Measurements from ENCODE around the gene GPC1. TPM values are rescaled to one million over a fixed set of nuclear protein-coding genes. Genes with fewer than 3 reads are reported as not detected.

GPC1 gene
- total RNA-seq, 1 donor from 2014 or later = 14.2 TPM

GRCh38 chr2:240390091-240391073, 45.1 kb upstream of the GPC1 start:
- Histone ChIP-seq H3K36me3 (no peaks in the 10 kb centered on the region), H3F3A (ENCODE audit: low read depth) (no peaks in the 10 kb centered on the region), H3K9ac (no peak overlapping the region), H4K20me1 (ENCODE audit: low read depth) (no peaks in the 10 kb centered on the region), H3K9me3 (ENCODE audit: low read depth) (no peaks in the 10 kb centered on the region), H2AFZ (replicated peaks) (no peak overlapping the region), H3K4me1 (no peaks in the 10 kb centered on the region), H3K4me2 (no peak overlapping the region), H3K27me3 (no peaks in the 10 kb centered on the region), H3K4me3 (no peak overlapping the region), H3K27ac (no peak overlapping the region), H3K79me2 (ENCODE audit: low read depth) (no peaks in the 10 kb centered on the region)
- peaks cover 6% of the 10 kb centered on the region for H3K4me1 Mint-ChIP-seq
- H3K27me3 Mint-ChIP-seq (ENCODE audit: insufficient read depth, low read depth) = peaks cover 14% of the 10 kb centered on the region
- no peaks in the 10 kb centered on the region for H3K36me3 Mint-ChIP-seq
- no peak for TF ChIP-seq EZH2 (IDR thresholded peaks at IDR 0.05)
- peak overlapping the region; percentile 75 for H3K27ac Mint-ChIP-seq
- H3K9me3 Mint-ChIP-seq = no peaks in the 10 kb centered on the region
- DNase-seq (ENCODE audit: low spot score) = no peak
- no peak overlapping the region for H3K4me3 Mint-ChIP-seq

GRCh38 chr2:240391111-240392051, 44.1 kb upstream of the GPC1 start:
- DNase-seq (ENCODE audit: low spot score) = no peak

GRCh38 chr2:240392084-240392947, 43.1 kb upstream of the GPC1 start:
- Mint-ChIP-seq H3K4me3 (no peak overlapping the region), H3K27me3 (ENCODE audit: insufficient read depth, low read depth) (peaks cover 12% of the 10 kb centered on the region), H3K27ac (peak overlapping the region; percentile 50), H3K36me3 (no peaks in the 10 kb centered on the region), H3K4me1 (peaks cover 9% of the 10 kb centered on the region), H3K9me3 (no peaks in the 10 kb centered on the region)
- Histone ChIP-seq H3K4me3 (no peak overlapping the region), H3K27ac (no peak overlapping the region), H3K9ac (no peak overlapping the region), H3K27me3 (no peaks in the 10 kb centered on the region), H2AFZ (replicated peaks) (no peak overlapping the region), H3K4me2 (no peak overlapping the region), H3K36me3 (no peaks in the 10 kb centered on the region), H3K9me3 (ENCODE audit: low read depth) (no peaks in the 10 kb centered on the region), H3K79me2 (ENCODE audit: low read depth) (no peaks in the 10 kb centered on the region), H3F3A (ENCODE audit: low read depth) (no peaks in the 10 kb centered on the region), H4K20me1 (ENCODE audit: low read depth) (no peaks in the 10 kb centered on the region), H3K4me1 (no peaks in the 10 kb centered on the region)
- no peak for DNase-seq (ENCODE audit: low spot score)
- no peak for TF ChIP-seq EZH2 (IDR thresholded peaks at IDR 0.05)
- no peak for TF ChIP-seq EZH2phosphoT487 (IDR thresholded peaks at IDR 0.05)
- TF ChIP-seq CTCF (IDR thresholded peaks at IDR 0.05) = no peak

More at GRCh38 chr2:240391111-240392051, 44.1 kb upstream of the GPC1 start:
- no peaks in the 10 kb centered on the region for H3K79me2 ChIP-seq (ENCODE audit: low read depth)
- no peaks in the 10 kb centered on the region for H3F3A ChIP-seq (ENCODE audit: low read depth)
- no peak overlapping the region for H3K27ac ChIP-seq
- H4K20me1 ChIP-seq (ENCODE audit: low read depth) = no peaks in the 10 kb centered on the region
- Mint-ChIP-seq H3K27me3 (ENCODE audit: insufficient read depth, low read depth) (peaks cover 14% of the 10 kb centered on the region), H3K4me1 (peaks cover 6% of the 10 kb centered on the region), H3K36me3 (no peaks in the 10 kb centered on the region), H3K27ac (no peak overlapping the region), H3K9me3 (no peaks in the 10 kb centered on the region), H3K4me3 (no peak overlapping the region)
- H3K9me3 ChIP-seq (ENCODE audit: low read depth) = no peaks in the 10 kb centered on the region
- no peaks in the 10 kb centered on the region for H3K27me3 ChIP-seq
- no peak overlapping the region for H3K4me3 ChIP-seq
- no peak overlapping the region for H3K9ac ChIP-seq
- no peak overlapping the region for H2AFZ ChIP-seq (replicated peaks)
- H3K4me2 ChIP-seq = no peak overlapping the region
- H3K36me3 ChIP-seq = no peaks in the 10 kb centered on the region
- no peaks in the 10 kb centered on the region for H3K4me1 ChIP-seq
- TF ChIP-seq EZH2 (IDR thresholded peaks at IDR 0.05) (no peak), CTCF (IDR thresholded peaks at IDR 0.05) (no peak), EZH2phosphoT487 (IDR thresholded peaks at IDR 0.05) (no peak)

Measured in neural progenitor cell (in vitro differentiated cells).